UCSD-AML1 (cell line): ENCODE data around the gene MCF2L.
"Not testable (repeated sequence)": the region's sequence is repeated elsewhere in the genome, so short reads cannot be mapped to it uniquely, and the experiment has no call there.

ENCODE experiments used
- DNase-seq: peaks from one replicate; lab custom pipeline; 2025; ENCODE audit not compliant: unreplicated experiment; lab: John Stamatoyannopoulos, UW

The MCF2L gene

GRCh38 chr13:113090806-113091205 lies 121.8 kb downstream of the MCF2L start:
- no peak for DNase-seq

DNA sequence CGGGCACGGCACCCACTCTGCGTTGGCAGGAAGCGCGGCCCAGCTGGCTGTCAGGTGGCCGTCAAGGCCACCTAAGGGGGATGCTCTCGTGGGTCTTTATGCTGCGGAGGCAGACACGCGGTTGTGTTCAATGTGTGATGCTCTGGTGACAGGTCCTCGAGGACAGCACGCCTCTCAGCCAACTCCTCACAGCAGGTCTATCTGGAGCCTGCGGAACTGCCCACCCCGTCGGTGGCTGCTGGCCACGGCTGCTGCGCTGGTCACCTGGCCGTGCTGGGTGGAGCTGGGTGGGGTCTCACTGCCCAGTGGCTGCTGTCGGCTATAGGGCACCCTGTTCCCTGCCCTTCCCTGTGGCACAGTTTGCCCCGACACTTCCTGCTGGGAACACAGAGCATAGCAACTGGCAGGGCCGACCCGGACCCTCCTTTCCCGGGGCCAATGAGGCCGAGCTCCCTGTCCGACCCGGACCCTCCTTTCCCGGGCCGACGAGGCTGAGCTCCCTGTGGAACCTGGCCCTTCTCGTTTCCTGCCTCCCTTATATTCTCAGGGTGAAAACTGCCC lies 122.3 kb downstream of the MCF2L start:
- DNase-seq, result no peak

GRCh38 chr13:113091891-113092775 lies 123.1 kb downstream of the MCF2L start:
- DNase-seq, result no peak

- DNase-seq, result no peak
Measured at GRCh38 chr13:113092776-113093579, 124.0 kb downstream of the MCF2L start.

DNA sequence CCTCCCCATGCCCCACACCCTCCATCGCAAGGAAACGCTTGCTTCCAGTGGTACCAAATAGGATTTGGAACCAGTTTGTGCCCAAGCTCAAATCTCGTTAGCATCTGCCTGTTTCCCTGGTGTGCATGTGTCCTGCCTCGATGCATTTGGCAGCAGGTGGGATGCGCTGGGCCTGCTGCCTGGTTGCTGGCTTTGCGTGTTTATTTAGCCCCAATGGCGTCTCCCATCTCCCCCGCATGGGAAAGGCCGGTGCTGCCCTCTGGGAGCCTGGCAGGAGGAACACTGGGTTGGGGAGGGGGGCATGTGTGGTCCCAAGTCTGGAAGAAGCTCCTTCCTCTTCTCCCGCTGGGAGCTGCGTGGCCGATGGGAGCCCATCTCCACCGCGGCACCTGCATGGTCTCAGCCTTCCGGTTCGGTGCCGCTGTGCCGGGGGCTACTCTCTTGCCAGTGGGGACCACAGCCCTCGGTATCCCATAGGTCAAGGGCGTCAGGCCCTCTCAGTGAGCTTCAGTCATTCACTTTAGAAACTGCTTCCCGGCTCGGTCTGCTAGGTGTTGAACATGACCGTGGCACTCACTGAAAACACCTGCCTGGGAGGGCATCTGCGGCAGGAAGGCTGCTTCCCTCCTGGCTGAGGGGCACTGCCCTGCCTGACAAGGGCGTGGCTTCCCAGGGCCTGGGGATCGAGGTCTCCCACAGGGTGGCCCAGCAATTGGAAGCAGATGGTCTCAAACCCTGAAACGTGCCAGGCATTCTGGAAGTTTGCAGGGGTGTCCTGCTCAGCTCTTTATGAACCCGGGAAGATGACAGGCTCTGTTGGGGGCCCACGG lies 124.8 kb downstream of the MCF2L start:
- DNase-seq, result no peak

- DNase-seq, result no peak
Measured at GRCh38 chr13:113094410-113094800, 125.4 kb downstream of the MCF2L start.

- DNase-seq, result no peak
Measured at GRCh38 chr13:113095146-113096051, 126.4 kb downstream of the MCF2L start.

DNA sequence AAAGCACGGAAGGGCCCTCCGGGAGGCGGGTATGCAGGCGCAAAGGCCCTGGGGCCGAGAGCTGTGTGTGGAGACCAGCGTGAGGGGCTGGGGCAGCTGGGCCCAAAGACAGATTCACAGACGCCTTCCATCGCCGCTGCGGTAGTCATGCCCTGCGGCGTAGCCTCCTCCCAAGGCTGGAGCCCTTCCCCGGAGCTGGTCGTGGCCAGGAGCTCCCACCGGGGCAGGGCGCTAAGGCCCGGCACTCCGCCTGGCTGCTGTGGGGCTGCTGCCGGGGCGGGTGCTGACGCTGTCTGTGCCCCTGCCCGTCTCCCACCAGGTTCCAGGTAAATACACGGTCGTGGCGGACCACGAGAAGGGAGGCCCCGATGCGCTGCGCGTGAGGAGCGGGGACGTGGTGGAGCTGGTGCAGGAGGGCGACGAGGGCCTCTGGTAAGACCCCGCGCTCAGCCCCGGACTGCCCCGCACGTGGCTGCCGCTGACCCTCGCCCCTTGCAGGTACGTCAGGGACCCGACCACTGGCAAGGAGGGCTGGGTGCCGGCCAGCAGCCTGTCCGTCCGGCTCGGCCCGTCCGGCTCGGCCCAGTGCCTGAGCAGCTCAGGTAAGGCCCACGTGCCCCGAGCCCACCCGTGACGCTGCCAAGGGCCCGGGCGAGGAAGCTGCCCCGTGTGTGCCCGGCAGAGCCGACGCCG lies 127.2 kb downstream of the MCF2L start:
- no peak for DNase-seq

- DNase-seq, result no peak
Measured at GRCh38 chr13:113096745-113097305, 127.8 kb downstream of the MCF2L start.

GRCh38 chr13:113097651-113098050 lies 128.6 kb downstream of the MCF2L start:
- DNase-seq, result no peak

DNA sequence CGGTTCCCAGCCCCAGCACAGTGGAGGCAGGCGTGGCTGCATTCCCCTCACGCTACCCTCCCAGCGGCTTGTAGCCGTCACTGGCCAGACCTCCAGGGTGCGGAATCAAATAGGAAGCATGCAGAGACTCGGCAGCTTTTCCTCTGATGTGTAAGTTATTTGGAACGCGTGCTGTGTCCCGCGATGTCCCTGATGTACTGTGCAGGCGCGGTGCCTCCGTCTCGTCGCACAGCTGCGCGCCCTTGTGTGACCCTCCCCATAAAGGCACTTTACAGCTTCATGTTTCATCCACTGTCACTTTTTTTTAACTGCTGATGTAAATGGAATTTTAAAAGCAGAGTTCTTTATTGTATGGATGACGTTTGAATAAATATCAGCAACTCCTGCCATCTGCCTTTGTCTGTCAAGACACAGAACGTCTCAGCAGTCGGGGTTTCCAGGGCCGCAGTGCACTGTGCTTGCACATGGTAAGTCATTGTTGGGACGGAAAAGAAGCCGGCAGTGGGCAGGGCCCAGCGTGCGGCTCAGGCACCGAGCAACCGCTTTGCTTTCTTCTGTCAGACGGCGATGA lies 129.2 kb downstream of the MCF2L start:
- DNase-seq, result no peak

- no peak for DNase-seq
Measured at GRCh38 chr13:113099142-113099541, 130.1 kb downstream of the MCF2L start.

DNA sequence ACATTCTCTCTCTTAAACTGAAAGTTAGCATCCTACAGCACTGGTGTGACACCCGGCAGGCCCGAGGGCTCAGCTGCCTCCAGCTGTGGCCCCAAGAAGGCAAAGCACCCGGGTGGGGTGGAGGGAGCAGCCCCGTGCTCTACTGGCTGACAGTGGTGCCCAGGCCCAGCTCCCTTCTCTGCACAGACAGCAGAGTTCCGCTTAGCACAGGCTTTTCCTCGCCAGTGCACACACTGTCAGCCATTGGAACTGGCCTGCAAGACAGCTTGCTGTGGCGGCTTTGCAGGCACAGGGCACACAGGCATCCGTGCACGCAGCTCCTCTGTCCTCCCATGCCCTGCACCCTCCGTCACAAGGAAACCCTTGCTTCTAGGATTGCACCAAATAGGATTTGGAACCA lies 133.3 kb downstream of the MCF2L start:
- not testable (repeated sequence) for DNase-seq

GRCh38 chr13:113102727-113103126 lies 133.7 kb downstream of the MCF2L start:
- no peak for DNase-seq

- DNase-seq, result no peak
Measured at GRCh38 chr13:113103646-113104045, 134.6 kb downstream of the MCF2L start.

DNA sequence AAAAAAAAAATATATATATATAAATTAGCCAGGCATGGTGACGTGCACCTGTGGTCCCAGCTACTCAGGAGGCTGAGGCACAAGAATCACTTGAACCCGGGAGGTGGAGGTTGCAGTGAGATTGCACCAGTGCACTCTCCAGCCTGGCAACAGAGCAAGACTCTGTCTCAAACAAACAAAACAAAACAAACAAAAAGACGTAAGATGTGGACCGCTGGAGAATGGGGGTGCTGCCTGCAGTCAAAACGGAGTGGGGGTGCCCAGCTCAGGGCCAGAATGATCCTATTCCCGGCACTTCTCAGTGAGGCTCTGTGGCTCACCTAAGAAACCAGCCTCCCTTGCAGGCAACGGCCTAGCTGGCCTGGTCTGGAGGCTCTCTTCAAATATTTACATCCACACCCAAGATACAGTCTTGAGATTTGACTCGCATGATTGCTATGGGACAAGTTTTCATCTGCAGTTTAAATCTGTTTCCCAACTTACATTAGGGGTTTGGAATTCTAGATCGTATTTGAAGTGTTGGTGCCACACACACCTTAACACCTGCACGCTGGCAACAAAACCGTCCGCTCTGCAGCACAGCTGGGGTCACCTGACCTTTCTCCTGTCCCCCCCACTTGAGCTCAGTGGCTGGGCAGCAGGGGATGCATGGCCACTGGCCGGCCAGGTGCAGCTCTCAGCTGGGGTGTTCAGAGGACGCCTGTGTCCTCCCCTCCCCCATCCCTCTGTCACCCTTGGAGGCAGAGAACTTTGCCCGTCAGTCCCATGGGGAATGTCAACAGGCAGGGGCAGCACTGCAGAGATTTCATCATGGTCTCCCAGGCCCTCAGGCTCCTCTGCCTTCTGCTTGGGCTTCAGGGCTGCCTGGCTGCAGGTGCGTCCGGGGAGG lies 136.3 kb downstream of the MCF2L start, which contains the start of gene F7:
Gene F7, plus strand, starts transcription at position 760 of the 889 bp plus-strand sequence. Its CDS starts 51 bp downstream, at position 811.
- no peak for DNase-seq

DNA sequence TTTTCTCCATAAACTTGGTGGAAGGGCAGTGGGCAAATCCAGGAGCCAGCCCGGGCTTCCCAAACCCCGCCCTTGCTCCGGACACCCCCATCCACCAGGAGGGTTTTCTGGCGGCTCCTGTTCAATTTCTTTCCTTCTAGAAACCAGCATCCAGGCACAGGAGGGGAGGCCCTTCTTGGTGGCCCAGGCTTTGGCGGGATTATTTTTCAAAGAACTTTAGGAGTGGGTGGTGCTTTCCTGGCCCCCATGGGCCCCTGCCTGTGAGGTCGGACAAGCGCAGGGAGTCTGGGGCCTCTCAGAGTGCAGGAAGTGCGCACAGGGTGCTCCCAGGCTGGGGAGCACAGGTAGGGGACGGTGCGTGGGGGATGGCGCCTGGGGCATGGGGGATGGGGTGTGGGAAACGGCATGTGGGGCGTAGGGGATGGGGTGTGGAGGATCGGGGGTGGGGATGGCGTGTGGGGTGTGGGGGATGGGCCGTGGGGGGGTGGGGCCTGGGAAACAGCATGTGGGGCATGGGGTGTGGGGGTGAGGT lies 137.0 kb downstream of the MCF2L start:
- DNase-seq, result no peak
